ENCODE data around the gene CCDC169.
"Not testable (repeated sequence)": the region's sequence is repeated elsewhere in the genome, so short reads cannot be mapped to it uniquely, and the experiment has no call there.

The CCDC169 gene

GRCh38 chr13:36319793-36320192 is 22.2 kb upstream of the CCDC169 start:
- in situ Hi-C loops (cut with HindIII; ENCODE audit: low sequenced_read_pairs) = not testable (repeated sequence)

GRCh38 chr13:36313047-36313969 is 15.7 kb upstream of the CCDC169 start:
- in situ Hi-C loops (cut with HindIII; ENCODE audit: low sequenced_read_pairs) = no loop called here

- in situ Hi-C loops (cut with HindIII; ENCODE audit: low sequenced_read_pairs) = no loop called here
Observed at GRCh38 chr13:36310417-36311108, 12.9 kb upstream of the CCDC169 start.

- in situ Hi-C loops (cut with HindIII; ENCODE audit: low sequenced_read_pairs) = no loop called here
Observed at GRCh38 chr13:36302289-36302688, 4.7 kb upstream of the CCDC169 start.

GRCh38 chr13:36299469-36299868 is 1.9 kb upstream of the CCDC169 start:
- in situ Hi-C loops (cut with HindIII; ENCODE audit: low sequenced_read_pairs) = not testable (repeated sequence)

- in situ Hi-C loops (cut with HindIII; ENCODE audit: low sequenced_read_pairs) = no loop called here
Observed at GRCh38 chr13:36298535-36299068, 988 bp upstream of the CCDC169 start.

GRCh38 chr13:36294096-36294495 is 3.5 kb downstream of the CCDC169 start:
- in situ Hi-C loops (cut with HindIII; ENCODE audit: low sequenced_read_pairs) = no loop called here

GRCh38 chr13:36293497-36293896 is 4.1 kb downstream of the CCDC169 start:
- in situ Hi-C loops (cut with HindIII; ENCODE audit: low sequenced_read_pairs) = no loop called here

GRCh38 chr13:36288794-36289391 is 8.7 kb downstream of the CCDC169 start:
- in situ Hi-C loops (cut with HindIII; ENCODE audit: low sequenced_read_pairs) = no loop called here

- in situ Hi-C loops (cut with HindIII; ENCODE audit: low sequenced_read_pairs) = no loop called here
Observed at GRCh38 chr13:36286006-36286405, 11.6 kb downstream of the CCDC169 start.

- in situ Hi-C loops (cut with HindIII; ENCODE audit: low sequenced_read_pairs) = no loop called here
Observed at GRCh38 chr13:36282821-36283432, 14.7 kb downstream of the CCDC169 start.

- in situ Hi-C loops (cut with HindIII; ENCODE audit: low sequenced_read_pairs) = no loop called here
Observed at GRCh38 chr13:36275190-36276002, 22.2 kb downstream of the CCDC169 start.

GRCh38 chr13:36273431-36273830 is 24.2 kb downstream of the CCDC169 start:
- in situ Hi-C loops (cut with HindIII; ENCODE audit: low sequenced_read_pairs) = no loop called here

- in situ Hi-C loops (cut with HindIII; ENCODE audit: low sequenced_read_pairs) = no loop called here
Observed at GRCh38 chr13:36261976-36262375, 35.6 kb downstream of the CCDC169 start.

- in situ Hi-C loops (cut with HindIII; ENCODE audit: low sequenced_read_pairs) = no loop called here
Observed at GRCh38 chr13:36261011-36261410, 36.6 kb downstream of the CCDC169 start.

GRCh38 chr13:36259361-36260137 is 38.1 kb downstream of the CCDC169 start:
- in situ Hi-C loops (cut with HindIII; ENCODE audit: low sequenced_read_pairs) = no loop called here

GRCh38 chr13:36258831-36259230 is 38.8 kb downstream of the CCDC169 start:
- in situ Hi-C loops (cut with HindIII; ENCODE audit: low sequenced_read_pairs) = no loop called here

GRCh38 chr13:36251526-36251925 is 46.1 kb downstream of the CCDC169 start:
- in situ Hi-C loops (cut with HindIII; ENCODE audit: low sequenced_read_pairs) = no loop called here

- in situ Hi-C loops (cut with HindIII; ENCODE audit: low sequenced_read_pairs) = no loop called here
Observed at GRCh38 chr13:36251017-36251416, 46.6 kb downstream of the CCDC169 start.
